Bone marrow (tissue), 2 donors: ENCODE results near the gene THPO.
A peak's percentile ranks its signal among the peaks of the same experiment; 100 is the strongest.

Experiments
- DNase-seq, 2 donors: peaks; one replicate each; lab custom pipeline; 2025; lab: John Stamatoyannopoulos, UW

The THPO gene

GRCh38 chr3:184333700-184334099 is 44.3 kb downstream of the THPO start:
- no peak for DNase-seq

GRCh38 chr3:184333190-184333589 is 44.8 kb downstream of the THPO start:
- DNase-seq, result no peak

GRCh38 chr3:184332370-184333090 is 45.5 kb downstream of the THPO start:
- DNase-seq, result no peak

GRCh38 chr3:184328516-184328915 is 49.5 kb downstream of the THPO start:
- no peak for DNase-seq

- DNase-seq, result no peak
Observed at GRCh38 chr3:184327171-184327570, 50.8 kb downstream of the THPO start.

GRCh38 chr3:184325715-184326369 is 52.2 kb downstream of the THPO start:
- DNase-seq, result no peak

GRCh38 chr3:184325269-184325668 is 52.7 kb downstream of the THPO start:
- DNase-seq, result no peak

GRCh38 chr3:184323696-184324095 is 54.3 kb downstream of the THPO start:
- no peak for DNase-seq

GRCh38 chr3:184322731-184323487 is 55.1 kb downstream of the THPO start:
- peak in 1 of 2 donors; percentile 25 for DNase-seq
